ENCODE results near the gene HCCS.

GRCh38 chrX:11097933-11098332 is 13.2 kb upstream of the HCCS start:
- TF ChIP-seq CTCF (IDR thresholded peaks at IDR 0.05; ENCODE audit: low read length) (no peak), EZH2 (IDR thresholded peaks at IDR 0.05; ENCODE audit: borderline replicate concordance, low read length) (no peak)

Data from OCI-LY1 (cell line).